Peyer's patch (tissue), 4 donors: ENCODE results near the gene CMTM7. TPM values are rescaled to one million over a fixed set of nuclear protein-coding genes. Genes with fewer than 3 reads are reported as not detected.
A peak's percentile ranks its signal among the peaks of the same experiment; 100 is the strongest.

Experiments used
- DNase-seq, 3 donors: peaks; one replicate each; pipeline ENCODE4 v3.0.0-alpha.2; 2017 to 2019
- H3K27ac ChIP-seq, 4 donors: fragments of 200-600 bp; sonication (generic); one replicate each; pipeline ENCODE4 v1.5.1; 2016 to 2019
- H3K27me3 ChIP-seq, 2 donors: fragments of 200-600 bp; sonication (generic); one replicate each; pipeline ENCODE4 v1.5.1; 2019
- H3K36me3 ChIP-seq, 3 donors: fragments of 200-600 bp; sonication (generic); one replicate each; pipeline ENCODE4 v1.5.1; 2016 to 2019
- H3K4me1 ChIP-seq, 4 donors: fragments of 200-600 bp; sonication (generic); one replicate each; pipeline ENCODE4 v1.5.1; 2016 to 2019
- H3K4me3 ChIP-seq, 4 donors: fragments of 200-600 bp; sonication (generic); 1 replicate in 3 of 4; 2 replicates in 1 of 4; pipeline ENCODE4 v1.5.1; 2016 to 2019; ENCODE audit warnings: mild to moderate bottlenecking in 1 of 4
- H3K9me3 ChIP-seq, 4 donors: fragments of 200-600 bp; sonication (generic); one replicate each; pipeline ENCODE4 v1.5.1; 2016 to 2019; ENCODE audit warnings: mild to moderate bottlenecking in 1 of 4
- POLR2A ChIP-seq, 2 donors: fragments of 450-650 bp; IDR thresholded peaks; one replicate each; pipeline ENCODE4 v1.5.1; 2017; ENCODE audit warnings: antibody characterized with exemption in 2 of 2, mild to moderate bottlenecking in 2 of 2, moderate library complexity in 2 of 2
- total RNA-seq, 4 donors: library from RNA; depleted of rRNA; stranded (reverse); fragments of >200 nt; gene quantifications; one replicate each; pipeline ENCODE4 v1.1.0, GENCODE V29; 2016
- TF ChIP-seq, protein P1 (sequence below), 6 experiments: fragments of 450-650 bp in 4 of 6; fragments of 200-600 bp in 2 of 6; sonication (generic) in 1 of 6; IDR thresholded peaks; one replicate each; pipeline ENCODE4 v1.5.1; 2017 to 2019; ENCODE audit warnings: antibody characterized with exemption in 6 of 6, mild to moderate bottlenecking in 3 of 6, moderate library complexity in 1 of 6

Gene CMTM7
- total RNA-seq, 4 donors from 2014 or later: 5.7 to 41.3 (median 10.5) TPM

DNA sequence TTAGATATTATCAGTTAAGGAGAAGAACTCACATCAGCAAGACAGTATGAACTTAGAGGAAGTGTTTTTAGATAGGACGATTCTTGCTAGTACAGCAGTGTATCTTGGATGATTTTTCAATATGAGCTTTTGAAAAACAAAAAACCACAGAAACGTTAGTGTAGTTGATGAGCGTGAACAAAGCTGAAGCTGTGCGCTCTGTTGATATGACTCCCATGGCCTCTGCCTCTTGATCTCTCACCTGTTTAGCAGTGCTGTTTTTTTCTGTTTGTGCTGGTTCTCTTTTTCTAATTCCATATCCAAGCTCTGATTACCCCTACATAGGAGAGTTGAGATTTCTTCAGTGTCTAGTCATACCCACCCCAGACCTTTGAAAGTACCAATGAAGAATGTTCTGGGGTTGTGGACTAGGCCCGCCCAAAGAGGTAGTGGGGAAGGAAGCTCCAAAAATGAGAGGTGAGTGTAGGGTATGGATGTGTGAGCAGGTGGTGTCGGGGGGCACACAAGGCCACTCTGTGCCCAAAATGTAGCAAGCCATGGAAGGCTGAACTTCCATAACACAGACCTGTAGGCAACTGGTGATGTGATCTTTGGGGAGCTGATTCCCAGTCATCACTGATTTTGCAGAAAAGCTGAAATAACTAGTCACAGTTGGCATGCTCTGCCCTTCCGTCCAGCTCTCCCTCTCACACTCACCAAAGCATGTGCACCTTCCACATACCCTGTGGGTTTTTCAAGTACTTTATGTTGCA is 20.0 kb upstream of the CMTM7 start:
- peak overlapping the region in 2 of 4 donors; percentile 11 to 56 for H3K27ac ChIP-seq
- TF ChIP-seq, protein P1, sequence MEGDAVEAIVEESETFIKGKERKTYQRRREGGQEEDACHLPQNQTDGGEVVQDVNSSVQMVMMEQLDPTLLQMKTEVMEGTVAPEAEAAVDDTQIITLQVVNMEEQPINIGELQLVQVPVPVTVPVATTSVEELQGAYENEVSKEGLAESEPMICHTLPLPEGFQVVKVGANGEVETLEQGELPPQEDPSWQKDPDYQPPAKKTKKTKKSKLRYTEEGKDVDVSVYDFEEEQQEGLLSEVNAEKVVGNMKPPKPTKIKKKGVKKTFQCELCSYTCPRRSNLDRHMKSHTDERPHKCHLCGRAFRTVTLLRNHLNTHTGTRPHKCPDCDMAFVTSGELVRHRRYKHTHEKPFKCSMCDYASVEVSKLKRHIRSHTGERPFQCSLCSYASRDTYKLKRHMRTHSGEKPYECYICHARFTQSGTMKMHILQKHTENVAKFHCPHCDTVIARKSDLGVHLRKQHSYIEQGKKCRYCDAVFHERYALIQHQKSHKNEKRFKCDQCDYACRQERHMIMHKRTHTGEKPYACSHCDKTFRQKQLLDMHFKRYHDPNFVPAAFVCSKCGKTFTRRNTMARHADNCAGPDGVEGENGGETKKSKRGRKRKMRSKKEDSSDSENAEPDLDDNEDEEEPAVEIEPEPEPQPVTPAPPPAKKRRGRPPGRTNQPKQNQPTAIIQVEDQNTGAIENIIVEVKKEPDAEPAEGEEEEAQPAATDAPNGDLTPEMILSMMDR (IDR thresholded peaks at IDR 0.05): no peak
- no peak for TF ChIP-seq POLR2A (IDR thresholded peaks at IDR 0.05)
- H3K4me3 ChIP-seq: no peak overlapping the region
- no peaks in the 10 kb centered on the region for H3K4me1 ChIP-seq
- H3K9me3 ChIP-seq: no peaks in the 10 kb centered on the region
- no peaks in the 10 kb centered on the region for H3K27me3 ChIP-seq
- DNase-seq: no peak
- no peaks in the 10 kb centered on the region for H3K36me3 ChIP-seq

DNA sequence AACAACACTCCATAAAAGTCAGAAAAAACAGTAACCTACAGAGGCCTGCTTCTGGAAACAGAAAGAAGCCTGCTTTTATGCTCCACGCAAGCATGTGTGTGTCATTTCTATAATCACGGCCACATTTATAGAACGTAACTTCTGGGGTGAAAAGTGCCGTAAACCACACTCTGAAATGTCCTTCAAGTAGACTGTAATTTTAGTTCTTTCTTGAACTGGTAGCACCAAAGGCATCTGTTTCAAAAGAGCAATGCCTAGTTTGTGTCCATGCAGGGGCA is 19.5 kb upstream of the CMTM7 start:
- Histone ChIP-seq H3K36me3 (no peaks in the 10 kb centered on the region), H3K4me1 (no peaks in the 10 kb centered on the region), H3K4me3 (no peak overlapping the region), H3K9me3 (no peaks in the 10 kb centered on the region), H3K27ac (peak overlapping the region in 2 of 4 donors; percentile 11 to 56), H3K27me3 (no peaks in the 10 kb centered on the region)
- no peak for DNase-seq
- TF ChIP-seq, protein P1 (IDR thresholded peaks at IDR 0.05): no peak
- TF ChIP-seq POLR2A (IDR thresholded peaks at IDR 0.05): no peak

GRCh38 chr3:32373276-32373675 is 18.4 kb upstream of the CMTM7 start:
- H3K36me3 ChIP-seq: no peaks in the 10 kb centered on the region
- H3K4me3 ChIP-seq: no peak overlapping the region

GRCh38 chr3:32373844-32374243 is 17.8 kb upstream of the CMTM7 start:
- TF ChIP-seq, protein P1 (IDR thresholded peaks at IDR 0.05): no peak
- TF ChIP-seq POLR2A (IDR thresholded peaks at IDR 0.05): no peak
- H3K36me3 ChIP-seq: no peaks in the 10 kb centered on the region
- H3K4me1 ChIP-seq: no peaks in the 10 kb centered on the region
- H3K27ac ChIP-seq: no peak overlapping the region
- DNase-seq: no peak
- no peak overlapping the region for H3K4me3 ChIP-seq
- H3K27me3 ChIP-seq: no peaks in the 10 kb centered on the region
- no peaks in the 10 kb centered on the region for H3K9me3 ChIP-seq

More at GRCh38 chr3:32373276-32373675, 18.4 kb upstream of the CMTM7 start:
- no peak for DNase-seq
- TF ChIP-seq, protein P1 (IDR thresholded peaks at IDR 0.05): no peak
- no peak for TF ChIP-seq POLR2A (IDR thresholded peaks at IDR 0.05)
- Histone ChIP-seq H3K27me3 (no peaks in the 10 kb centered on the region), H3K9me3 (no peaks in the 10 kb centered on the region), H3K27ac (no peak overlapping the region), H3K4me1 (no peaks in the 10 kb centered on the region)

DNA sequence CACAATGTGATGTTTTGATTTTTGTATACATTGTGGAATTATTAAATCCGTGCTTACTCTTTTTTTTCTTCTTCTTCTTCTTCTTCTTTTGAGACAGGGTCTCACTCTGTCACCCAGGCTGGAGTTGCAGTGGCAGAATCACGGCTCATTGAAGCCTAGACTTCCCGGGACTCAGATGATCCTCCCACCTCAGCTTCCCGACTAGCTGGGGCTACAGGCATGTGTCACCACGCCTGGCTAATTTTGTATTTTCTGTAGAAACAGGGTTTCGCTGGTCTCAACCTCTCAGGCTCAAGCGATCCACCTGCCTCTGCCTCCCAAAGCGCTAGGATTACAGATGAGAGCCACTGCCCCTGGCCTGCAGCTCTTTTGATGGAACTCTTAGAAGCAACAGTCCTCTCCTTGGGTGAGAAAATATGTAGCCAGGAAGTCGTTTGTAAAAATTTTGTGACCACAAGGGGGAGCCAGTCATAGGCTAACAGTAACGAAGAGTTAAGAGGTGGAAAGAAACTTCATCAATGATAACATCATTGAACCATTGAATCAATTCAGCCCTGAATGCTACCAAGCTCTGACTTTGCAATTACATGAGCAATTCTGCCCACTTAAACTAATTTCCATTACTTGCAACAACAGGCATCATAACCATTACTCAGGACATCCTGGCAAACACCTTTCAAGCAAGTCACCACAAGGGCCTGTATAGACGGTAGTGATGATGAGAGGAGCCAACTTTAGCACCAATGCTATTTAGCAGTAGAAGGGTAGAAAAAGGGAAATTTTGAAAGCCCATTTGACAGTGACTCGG is 16.7 kb upstream of the CMTM7 start:
- Histone ChIP-seq H3K9me3 (no peaks in the 10 kb centered on the region), H3K4me3 (no peak overlapping the region), H3K4me1 (no peaks in the 10 kb centered on the region), H3K27me3 (no peaks in the 10 kb centered on the region), H3K36me3 (no peaks in the 10 kb centered on the region), H3K27ac (no peak overlapping the region)
- TF ChIP-seq, protein P1 (IDR thresholded peaks at IDR 0.05): peak; percentile 68 to 76 (median 72)
- TF ChIP-seq POLR2A (IDR thresholded peaks at IDR 0.05): no peak
- peak in 2 of 3 donors; percentile 84 to 86 for DNase-seq
